ENCODE measurements around the gene FANCI.

The FANCI gene

DNA sequence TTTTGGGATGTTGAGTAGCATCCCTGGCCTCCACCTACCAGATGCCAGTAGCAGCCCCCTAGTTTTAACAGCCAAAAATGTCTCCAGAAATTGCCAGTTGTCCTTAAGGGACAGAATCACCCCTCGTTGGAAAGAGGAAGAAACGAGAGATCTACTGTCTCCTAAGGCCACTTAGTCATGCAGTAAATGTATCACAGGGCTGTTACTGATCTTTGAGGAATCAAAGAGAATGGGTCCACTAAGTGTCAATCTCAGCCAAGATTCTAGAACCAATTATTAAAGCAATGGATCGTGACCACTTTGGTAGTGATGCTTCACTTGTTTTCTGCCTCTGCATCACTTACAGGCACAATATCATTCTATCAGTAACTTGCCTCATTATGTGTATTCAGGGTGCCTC lies 64.5 kb downstream of the FANCI start:
- no peak for DNase-seq

DNA sequence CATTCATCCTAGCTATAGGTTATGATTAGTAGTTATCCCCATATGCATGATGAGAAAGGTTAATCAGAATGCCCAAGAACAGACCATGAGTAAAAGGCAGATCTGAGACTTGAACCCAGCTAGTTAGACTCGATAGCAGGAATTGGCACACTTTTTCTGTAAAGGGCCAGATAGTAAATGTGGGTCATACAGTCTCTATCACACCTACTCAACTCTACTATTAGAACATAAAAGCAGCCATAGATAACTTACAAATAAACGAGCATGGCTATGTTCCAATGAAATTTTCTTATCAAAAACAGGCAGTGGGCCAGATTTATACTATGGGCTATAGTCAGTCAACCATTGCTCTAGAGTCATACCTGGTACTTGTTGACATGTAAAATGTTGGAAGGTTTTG lies 66.2 kb downstream of the FANCI start:
- no peak for DNase-seq

DNA sequence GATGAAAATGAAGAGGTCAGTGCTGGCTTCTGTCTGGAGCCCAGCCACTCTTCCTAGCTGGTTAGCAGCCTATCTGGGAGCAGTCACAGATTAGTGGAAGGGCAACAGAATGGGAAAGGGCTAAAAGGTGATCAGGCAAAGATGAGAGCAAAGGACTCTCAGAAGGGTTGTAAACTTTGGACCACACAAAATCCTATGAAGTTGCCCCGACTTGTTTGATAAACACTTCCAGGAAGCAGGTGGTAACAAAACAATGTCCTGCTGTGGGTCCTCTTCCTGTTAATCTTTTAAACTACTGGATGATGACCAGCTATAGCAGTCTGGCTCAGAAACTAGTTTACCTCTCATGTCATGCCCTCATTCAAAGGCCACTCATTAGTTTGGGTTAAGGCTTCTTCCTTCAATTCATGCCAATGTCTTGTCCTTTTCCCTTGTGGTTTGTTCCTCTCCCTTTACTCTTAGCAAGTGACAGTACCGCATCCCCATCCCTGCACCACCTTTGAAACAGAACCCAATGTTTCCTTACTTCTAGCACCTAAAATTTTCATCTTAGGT lies 71.7 kb downstream of the FANCI start:
- DNase-seq: no peak

DNA sequence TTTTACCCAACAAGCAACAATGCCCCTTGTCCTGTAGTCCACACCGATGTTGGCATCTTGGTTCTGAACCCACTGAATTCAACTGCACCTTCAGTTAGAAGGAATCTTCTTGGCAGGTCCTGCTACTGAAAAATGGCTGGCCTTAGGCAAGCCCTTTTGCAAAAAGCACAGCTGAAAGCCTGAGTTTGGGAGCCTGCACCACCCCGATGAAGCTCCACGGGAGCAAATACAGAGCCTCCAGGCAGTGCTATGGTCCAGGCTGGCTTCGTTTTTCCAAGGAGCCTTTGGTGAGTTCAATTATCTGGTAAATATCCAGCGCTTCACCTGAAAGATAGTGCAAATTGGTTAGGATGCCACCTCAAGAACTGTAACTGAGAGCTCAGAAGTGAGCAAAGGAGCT lies 72.7 kb downstream of the FANCI start:
- no peak for DNase-seq

DNA sequence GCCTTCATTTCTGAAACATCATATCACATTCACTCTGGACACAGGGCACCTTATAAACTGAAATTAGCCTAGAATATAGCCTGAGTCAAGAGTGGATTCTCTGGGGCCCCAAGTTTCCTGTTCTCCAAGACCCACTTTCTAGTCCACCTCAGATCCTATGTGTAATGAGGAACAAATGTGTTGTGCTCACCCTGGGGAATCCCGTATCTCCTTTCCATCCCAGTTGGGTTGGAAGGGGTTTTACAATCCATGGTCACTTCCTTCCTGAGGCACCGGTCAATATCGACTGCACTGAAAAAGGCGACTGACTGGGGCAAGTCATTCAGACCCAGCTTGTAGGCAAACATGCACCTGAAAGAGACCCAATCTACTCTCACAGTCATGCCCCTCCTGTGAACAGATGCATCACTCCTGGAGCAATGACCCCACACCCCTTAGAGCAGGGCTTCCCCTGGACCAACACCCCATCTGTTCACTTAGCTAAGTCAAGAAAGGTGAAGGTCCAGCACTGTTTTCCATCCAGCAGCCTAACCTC lies 73.5 kb downstream of the FANCI start:
- no peak for DNase-seq

DNA sequence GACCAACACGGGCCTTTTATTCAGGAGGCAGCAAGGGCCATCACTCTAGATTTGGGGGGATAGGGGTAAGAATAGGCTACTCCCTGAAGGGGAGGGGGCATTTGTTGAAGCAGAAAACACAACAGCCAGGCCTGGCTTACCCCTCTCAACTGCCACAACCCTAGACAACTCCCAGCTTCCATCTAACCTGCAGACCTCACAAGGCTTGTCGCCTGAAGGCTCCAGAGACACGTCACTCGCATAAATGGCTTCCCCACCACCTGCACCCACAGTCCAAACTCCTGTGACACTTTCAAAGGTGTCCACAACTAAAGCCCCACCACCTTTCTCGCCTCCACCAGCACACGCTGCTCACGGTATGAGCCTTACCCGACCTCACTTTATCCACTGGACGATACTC lies 75.9 kb downstream of the FANCI start:
- DNase-seq: no peak

DNA sequence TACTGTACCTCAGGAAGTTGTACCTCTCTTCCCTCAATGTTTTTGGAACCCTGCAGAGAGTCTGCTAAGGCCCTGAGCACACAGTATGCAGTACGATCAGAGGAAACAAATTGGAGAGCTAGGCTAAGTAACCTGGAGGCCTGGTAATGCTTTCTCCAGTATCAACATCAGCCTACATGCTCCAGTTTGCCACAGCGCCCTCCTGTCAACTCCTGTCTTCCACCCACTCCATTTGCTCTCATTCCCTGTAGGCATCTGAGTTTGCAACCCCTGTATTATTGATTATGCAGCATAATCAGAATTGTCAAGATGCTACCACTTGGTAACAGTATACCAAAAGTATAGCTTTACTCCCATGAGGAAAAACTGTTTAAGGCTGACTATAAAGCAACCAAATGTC lies 76.4 kb downstream of the FANCI start:
- DNase-seq: no peak

DNA sequence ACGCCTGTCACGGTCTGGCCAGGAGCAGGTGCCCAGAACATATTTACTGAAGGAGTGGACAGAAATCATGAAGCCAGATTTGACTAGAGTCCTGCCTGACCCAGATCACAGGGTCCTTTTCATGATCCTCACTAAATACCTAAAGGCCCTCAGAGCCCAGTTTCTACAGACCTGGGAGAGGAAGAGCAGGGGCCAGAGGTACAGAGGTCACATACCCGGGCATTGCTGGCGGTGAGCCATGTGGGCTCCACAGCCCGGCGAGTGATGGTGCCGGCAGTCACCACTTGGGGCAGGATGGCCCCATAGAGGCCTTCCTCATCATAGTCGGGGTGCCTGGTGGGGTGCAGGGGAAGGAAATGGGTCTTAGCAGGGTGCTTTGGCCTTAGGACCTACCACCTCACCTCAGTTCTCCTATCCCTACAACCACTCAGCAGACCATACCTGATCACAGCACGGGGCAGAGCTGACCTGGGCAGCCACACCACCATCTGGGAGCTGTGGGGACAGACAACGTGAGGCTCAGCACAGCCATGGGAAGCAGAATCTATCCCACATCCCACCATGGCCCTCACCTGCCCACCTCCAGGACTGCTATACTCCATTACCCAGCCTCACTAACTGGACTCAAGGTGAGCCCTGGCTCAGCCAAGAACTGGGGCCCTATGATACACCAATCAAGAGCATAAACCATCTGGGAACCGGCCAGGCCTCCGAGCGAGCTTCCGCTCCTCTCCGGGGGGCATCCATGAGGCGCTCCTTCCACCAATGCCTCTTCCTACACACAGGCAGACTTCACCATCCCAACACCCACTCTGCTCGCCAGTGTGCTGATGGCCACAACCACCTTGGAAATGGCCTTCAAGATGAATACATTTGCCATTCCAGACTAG lies 78.0 kb downstream of the FANCI start:
- no peak for DNase-seq

DNA sequence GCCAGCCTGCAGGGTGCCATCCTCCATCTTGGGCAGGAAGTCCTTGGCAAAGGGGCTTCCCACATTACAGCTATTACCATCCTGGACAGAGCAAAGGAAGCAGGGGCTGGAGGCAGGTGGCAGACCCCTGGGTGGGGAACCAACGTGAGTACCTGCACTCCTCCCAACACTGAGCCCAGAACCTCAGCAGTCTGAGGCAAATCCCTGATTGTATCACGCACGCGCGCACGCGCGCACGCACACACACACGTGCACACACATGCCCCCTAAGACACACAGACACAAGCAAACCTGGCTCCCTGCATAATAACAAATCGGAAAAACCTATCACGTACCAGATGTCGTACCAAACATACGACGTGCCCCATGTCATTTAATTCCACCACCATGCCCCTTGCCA lies 79.0 kb downstream of the FANCI start:
- no peak for DNase-seq

DNA sequence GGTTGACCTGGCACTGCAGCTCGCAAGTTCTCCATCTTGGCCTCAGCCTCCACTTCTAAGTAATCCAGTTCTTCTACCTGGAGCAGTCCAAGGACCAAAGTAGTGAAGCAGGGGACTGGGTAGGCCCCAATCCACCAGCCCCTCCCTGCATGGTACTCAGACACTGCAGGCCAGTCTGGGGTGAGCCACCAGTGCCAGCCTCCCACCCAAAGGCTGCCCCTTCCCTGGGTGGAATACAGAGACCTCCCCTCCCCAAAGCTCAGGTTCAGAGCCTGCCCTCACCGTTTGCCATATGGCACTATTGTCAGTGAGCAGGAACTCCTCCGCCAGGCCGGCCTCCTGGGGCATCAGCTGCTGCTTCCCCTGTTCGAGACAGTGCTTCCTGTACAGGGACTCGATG lies 80.0 kb downstream of the FANCI start:
- DNase-seq: no peak

DNA sequence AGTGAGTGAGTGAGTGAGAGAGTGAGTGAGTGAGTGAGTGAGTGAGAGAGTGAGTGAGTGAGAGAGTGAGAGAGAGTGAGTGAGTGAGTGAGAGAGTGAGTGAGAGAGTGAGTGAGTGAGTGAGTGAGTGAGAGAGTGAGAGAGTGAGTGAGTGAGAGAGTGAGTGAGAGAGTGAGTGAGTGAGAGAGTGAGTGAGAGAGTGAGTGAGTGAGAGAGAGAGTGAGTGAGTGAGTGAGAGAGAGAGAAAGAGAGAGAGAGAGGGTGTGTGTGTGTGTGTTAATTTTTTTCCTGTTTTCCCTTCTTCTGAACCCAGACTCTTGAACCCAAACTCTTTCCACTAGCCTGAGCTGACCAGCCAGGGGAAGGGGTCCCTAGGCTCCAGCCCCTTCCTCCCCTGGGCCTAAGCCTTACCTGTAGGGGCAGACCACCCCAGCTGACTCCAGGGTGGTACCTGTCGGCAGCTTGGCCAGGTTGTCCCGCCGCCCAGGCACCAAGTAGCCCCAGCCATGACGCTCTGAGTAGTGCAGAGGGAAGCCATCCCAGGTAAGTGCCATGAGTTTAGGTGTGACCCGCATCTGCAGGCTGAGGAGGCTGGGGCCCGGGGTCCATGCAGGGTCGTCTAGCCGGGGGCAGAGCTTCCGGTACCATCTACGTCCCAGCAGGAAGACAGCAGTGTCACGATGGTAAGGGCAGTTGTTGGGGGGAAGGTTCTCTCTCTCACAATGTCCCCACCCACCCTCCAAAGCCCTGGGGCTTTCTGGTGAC lies 81.4 kb downstream of the FANCI start:
- no peak for DNase-seq

DNA sequence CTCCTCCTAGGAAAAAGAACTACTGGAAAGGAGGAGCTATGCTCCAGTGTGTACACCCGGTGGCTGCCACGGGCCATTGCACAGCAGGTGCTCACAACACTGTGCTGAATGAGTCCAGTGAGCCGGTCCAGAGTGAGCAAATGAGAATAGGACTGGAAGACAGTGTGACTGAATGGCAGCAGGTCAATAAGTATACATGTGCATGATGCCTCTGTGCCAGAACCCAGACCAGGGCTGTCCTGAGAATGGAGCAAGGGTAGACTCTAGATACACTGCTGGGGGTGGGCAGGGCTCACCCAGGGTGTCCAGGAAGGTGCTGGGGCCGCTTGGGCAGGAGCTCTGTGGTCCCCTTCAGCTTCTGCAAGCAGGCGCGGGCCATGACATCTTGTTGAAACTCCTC lies 82.5 kb downstream of the FANCI start:
- no peak for DNase-seq

DNA sequence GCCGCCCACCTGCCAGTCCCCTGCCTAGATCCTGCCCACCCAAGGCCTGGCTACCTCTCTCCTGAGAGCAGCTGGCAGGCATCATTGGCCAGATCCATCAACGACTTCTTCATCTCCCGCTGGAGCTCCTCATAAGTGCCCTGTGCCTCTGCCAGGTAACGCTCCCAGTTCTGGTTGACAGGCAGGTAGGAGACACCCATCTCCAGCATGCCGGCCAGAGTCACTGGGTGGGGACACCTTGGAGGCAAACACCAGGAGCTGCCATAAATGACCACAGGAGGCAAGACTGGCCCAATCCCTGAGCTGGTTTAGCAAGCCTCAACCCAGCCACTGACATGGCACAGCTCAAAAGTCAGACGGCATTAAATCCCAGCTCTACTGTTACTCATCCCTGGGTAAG lies 83.3 kb downstream of the FANCI start:
- DNase-seq: no peak

DNA sequence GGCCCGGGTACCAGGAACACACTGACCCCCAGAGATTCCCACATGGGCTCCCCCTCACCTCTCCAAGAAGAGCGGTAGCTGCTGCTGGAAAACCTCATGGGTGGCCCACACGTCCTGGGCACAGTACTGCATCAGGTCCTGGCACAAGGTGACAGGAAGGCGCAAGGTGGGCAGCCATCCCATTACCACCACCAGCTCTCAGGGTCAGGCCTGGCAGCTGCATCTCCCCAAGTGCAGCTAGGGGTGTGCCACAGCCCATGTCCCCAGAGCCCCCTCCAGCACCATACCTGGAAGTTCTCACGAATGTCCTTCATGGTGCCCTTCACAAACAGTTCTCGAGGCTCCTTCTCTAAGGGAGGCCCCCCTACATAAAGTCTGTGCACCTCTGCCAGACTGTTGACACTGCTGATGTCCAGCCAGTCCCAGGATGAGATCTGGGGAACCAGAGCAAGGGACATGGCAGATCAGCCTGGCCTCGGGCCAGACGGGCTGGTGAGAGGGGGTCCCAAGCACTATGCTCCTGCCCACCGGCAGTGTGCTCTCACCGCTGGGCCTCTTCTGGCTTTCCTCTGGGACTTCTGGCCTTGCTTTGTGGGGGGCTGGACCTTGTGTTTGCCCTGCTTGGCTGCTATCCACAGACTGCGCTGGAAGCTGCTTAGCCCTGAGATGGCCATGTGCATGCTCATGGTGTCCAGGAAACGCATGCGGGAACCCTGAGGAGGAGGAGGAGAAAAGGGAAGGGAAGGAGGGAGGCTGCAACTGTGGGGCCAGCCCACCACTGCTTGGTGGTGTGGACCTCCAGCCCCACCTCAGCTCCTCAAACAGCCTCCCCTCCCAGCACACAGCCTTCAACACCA lies 84.8 kb downstream of the FANCI start:
- no peak for DNase-seq

DNA sequence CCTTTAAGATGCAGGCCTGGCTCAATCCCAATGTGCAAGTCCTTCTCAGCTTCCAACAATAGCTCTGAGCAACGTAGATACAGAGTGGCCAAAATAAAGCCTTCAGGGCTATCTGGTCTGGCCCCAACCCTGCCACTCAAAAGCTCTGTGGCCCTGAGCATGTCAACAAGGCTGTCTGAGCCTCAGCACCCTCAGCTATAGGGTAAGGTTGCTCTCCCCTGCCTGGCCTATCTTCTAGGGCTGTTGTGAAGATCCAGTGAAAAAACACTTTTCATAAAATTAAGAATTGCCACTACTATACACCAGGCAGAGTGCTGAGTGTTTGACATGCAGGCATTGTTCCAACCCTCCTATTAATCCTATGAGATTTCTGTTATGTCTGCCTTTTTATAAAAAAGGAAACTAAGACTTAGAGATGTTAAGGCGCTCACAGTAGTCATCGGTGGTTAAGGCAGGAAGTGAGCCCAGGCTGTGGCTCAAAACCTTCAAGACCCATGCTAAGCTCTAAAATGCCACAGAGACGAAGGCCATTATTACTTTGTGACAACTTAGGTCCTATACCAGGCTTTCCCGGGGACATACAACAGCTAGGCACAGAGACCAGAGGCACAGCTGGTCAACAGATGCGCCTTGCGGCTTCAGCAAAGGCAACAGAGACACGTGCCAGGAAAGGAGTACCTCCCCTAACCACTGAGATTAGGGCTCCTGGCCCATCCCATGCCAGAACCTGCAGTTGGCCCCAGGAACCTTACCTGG lies 85.7 kb downstream of the FANCI start:
- no peak for DNase-seq

DNA sequence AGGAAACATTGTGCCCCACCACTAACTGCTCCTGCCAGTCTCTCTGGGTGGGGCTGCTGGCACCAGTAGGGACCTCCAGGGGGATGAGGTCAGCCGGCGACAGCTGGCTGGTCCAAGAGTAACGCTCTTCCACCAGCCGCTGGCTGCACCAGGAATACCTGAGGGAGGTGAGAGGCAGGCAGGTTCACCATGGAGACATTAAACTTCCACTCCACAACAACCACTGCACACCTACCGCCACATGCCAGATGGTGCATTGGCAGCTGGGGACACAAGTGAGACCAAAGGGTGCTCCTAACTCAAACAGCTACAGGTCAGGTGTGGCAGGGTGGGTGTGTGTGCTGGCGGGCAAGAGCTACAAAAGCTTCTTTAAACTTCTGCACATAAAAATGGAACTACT lies 86.3 kb downstream of the FANCI start:
- no peak for DNase-seq

DNA sequence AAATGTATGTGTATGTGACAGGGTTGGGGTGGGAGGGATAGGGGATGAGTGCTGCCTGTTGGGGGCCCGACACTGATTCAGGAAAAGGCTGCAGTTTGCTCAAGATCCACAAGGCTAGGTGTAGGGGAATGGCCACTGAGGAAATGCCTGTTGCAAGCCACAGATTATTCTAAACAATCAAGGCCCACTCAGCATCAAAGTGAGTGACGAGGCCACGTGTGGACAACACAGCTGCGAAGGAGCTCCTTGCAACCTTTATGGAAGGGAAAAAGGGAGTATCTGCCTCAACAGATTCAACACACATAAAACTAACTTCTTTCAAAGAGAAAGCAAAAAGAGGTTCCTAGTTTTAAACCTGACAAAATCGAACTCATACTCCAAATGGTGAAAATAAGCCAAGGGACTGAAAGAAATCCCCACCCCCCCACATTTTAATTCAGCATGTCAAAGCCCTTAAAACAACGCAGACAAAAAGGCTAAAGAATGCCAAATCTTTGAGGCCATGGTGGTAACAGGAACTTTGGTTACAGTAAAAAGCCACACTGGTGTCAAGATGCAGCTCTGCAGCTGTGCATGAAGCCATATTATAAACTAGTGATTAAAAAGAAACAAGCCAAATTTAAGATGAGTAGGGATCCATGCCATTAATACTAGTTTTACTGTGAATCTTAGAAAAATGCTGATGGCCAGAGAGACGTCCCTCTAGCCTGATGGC lies 87.3 kb downstream of the FANCI start:
- DNase-seq: no peak

DNA sequence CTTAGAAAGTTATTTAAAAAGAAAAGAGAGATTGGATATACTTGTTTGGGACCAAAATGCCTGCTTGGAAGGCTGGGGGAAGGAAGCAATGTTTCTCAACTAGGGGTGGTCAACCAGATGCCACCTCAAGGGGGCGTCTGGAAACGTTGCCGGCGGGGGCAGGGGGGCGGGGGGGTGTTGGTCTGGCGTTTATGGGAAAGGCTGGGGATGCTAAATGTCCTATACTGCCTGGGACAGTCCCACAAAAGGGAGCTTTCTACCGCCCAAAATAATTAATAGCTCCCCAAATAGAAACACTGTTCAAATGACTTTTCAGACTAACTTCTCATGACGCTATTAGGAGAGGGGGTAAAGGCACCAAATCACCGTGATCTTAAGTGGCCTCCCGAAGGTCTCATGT lies 88.7 kb downstream of the FANCI start:
- no peak for DNase-seq

DNA sequence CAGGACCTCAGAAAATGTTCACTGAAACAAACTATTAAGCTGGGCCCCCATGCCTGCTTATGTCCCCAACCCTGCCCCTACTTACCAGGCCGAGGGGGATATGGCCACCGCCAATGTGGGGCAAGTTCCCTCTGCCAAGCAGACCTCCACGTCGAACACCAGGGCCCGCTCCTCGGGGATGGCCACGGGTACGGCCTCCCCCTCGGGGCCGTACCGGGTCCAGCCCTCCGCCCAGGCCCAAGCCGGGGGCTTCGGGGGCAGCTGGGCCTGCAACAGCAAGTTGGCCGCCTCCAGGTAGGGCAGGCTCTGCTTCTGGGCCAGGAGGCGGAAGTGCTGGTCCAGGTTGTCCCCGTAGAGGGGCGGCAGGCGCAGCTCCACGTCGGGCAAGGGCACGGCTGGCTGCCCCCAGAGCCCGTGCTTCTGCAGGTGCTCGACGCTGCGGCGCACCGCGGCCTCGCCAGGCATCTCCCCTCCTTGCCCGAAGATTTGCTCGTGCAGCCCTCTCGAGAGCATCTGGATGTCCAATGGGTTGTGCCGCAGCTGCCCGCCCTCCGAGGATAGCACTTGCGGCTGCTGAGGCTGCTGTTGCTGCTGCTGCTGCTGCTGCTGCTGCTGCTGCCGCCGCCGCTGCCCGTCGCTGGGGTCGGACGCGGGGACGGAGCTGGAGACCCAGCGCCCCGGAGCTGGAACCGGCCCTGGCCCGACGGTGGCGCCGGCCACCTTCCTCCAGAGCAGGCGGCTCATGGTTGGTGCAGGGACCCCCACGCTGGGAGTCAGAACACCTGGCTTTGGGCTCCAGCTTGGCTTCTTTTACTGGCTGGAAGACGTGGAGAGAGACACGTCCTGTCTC lies 89.5 kb downstream of the FANCI start:
- no peak for DNase-seq

DNA sequence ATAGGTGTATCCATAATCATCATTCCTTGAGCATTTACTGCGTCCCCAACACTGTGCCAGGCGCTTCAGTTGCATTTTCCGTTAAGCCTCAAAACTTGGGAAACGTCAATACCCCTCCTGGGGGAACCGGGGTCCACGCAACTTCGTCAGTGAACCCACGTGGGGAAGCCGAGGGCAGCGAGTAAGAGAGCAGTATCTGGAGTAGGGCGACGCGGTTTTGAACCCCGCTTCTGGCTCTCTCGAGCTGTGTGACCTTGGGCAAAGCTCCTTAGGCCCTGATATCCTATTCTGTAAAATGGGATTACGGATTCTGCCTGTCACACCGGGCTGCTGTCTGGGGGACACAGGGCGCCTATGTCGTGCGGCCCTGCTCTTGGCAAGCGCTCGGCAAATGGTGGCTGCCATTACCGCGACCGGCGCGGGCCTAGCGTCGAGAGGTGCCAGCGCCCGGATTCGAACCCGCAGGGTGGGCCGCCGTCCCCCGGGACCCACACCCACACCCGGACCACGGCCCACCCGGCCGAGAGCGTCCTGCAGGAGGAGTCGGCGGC lies 90.3 kb downstream of the FANCI start:
- no peak for DNase-seq

All from activated effector memory CD4-positive, alpha-beta T cell treated with Interleukin-2 at 50 U/mL for 16 hours (primary cell).